Activated CD4-positive, alpha-beta T cell treated with anti-CD3 and anti-CD28 coated beads, Interleukin-2, amount 50 U/mL, for 1 hour (primary cell): Measurements from ENCODE around the gene LBH.

Experiments
- DNase-seq: peaks from one replicate; pipeline ENCODE4 v3.0.0-alpha.2; 2020

The LBH gene

GRCh38 chr2:30217644-30218337 is 13.5 kb upstream of the LBH start:
- DNase-seq = no peak

- DNase-seq = no peak
Measured at GRCh38 chr2:30218338-30218713, 13.0 kb upstream of the LBH start.

DNA sequence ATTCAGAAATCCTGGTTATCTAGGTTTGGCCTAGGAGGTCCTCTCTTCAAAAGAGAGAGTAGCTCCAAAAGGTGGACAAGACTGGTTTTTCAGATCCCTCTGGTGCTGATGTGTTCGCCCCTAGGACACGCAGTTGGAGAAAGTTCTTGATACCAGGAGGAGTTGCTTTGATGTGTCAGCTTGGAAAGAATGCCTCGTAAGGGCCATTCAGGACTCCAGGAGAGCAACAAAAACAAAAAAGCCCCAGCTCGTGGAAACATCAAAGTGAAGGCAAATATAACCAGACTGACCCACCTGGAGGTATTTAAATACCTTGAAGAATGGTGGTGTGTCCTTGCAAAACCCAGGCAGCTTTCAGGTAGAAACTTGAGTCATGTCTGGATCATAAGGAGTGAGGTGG is 12.5 kb upstream of the LBH start:
- no peak for DNase-seq

DNA sequence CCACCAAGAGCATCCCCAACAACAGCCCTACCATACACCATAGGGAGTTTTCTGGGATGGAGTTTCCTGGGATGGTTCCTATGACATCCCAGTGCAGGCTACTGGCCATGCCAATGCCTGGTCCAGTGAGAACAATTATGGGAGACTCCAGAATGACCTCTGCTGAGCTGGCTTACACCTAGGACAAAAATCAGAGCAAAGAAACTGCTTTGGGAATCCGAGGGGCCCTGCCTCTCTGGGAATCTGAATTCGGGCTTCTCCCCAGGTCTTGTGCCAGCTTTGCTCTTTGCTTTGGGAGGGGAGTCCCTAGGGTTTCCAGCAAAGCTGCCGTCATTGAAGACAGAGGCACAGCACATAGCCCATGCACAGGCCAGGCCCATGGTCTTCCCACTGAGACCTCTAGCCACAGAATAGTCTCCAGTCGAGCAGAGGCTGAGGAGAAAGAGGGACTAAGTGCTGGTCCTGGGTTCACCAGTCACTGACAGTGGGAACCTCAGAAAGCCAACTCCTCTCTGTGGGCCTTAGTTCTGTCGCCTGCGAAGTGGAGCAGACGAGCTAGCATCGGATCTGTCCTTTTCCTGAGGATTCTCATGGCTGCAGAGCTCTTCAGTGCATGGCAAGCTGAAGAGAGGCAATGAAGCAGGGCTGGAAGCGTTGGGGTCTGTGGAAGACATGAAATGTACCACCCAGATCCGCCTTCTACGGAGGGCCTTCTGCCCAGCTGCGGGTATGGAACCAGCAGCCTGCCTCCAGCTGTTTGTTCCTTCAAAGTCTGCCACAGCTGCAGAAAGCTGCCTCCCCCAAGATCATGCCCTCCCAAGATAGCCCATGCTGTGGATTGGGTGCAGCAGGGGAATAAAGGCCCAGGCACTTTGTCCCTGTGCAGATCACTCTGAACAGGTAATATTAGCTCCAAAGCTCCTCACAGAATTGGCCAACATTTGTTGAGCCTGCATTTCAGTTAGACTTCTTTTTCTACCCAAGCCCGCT is 11.2 kb upstream of the LBH start:
- DNase-seq = no peak

GRCh38 chr2:30221531-30221930 is 9.8 kb upstream of the LBH start:
- no peak for DNase-seq

- DNase-seq = no peak
Measured at GRCh38 chr2:30222031-30222430, 9.3 kb upstream of the LBH start.

DNA sequence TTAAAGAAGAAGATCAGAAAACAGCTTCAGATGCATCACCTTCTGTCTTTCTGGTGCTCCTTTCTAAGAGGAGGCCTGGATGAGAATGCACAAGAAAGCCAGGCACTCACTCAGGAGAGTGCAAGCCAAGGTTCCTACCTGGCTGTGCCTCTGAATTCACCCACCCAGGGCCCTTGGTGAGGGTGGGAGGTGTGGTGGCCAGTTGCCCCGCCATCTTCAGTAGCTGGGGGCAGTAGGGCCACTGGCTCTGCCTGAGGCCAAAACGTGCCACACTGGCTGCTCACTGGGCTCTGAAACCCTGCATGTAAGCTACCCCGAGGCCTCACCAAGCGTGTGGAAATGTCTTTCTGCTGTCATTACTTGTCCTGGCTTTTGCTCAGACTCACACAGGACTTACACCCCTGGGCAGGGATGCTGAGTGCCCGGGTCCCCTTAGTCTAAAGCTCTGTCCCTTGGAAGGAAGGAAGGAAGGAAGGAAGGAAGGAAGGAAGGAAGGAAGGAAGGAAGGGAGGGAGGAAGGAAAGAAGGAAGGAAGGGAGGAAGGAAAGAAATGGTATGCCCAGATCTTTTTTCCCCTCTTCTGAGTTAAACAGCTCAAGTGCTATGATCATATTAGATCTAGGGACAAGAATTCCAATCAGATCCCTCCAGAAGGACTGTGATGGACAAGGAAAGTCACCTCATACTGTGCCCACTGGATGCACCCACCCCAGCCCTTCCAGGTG is 8.5 kb upstream of the LBH start:
- no peak for DNase-seq

- DNase-seq = no peak
Measured at GRCh38 chr2:30223413-30223874, 7.9 kb upstream of the LBH start.

DNA sequence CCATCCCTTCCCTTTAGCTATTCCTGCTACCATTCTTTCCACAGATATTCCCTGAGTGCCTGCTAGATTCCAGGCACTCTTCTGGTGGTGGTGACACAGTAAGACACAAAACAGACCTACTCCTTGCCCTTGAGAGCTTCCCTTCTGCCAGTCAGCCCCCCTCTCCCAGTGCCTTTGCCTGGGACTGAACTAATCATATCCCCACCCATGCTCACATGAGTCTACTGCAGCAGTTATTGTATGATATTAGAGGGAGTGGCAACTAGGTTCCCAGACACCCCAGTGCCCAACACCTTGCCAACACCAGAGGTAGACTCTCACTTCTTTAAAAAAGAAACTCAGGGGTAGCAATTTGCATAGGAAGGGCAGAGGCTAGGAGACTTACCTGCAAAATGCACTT is 7.2 kb upstream of the LBH start:
- DNase-seq = no peak

- peak; percentile 33 for DNase-seq
Measured at GRCh38 chr2:30225131-30225762, 6.1 kb upstream of the LBH start.

DNA sequence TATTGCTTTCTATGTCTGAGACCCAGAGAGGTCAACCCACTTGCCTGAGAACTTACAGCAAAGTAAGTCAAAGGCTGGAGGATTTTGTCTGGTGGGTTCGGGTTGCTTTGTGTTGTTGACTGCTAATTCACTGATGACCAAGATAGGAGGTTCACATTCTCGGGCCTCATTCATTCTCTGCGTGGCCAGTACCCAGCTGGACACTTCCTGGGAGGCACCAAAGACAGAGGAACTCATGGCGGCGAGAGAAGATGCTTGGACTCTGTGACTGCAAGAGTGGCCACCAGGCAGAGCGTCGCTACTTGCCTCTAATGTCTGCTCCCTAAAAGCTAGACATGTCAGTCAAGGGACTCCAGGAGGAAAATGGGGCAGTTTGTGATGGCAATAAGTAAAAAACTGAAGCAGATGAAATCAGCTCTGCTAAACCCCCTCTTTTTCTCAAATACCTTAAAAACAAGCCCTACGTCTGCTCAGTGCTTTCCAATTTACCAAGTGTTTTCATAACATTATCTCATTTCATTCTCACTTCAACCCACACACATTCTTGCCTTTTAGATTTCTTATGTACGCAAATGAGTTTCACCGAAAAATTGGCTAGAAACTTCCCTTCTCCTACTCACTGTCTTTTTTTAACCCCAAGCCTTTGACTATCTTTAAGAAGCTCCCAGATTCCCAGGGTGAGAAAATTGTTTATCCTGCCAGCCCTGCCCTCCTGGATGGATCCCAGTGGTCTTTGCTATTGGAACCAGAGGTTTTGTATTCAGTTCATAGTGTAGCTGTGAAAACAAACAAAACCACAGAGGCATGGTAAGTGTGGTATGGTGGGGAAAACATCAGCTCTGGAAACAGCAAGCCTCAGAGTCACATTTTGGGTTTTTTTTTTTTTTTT is 4.9 kb upstream of the LBH start:
- DNase-seq = no peak

- DNase-seq = no peak
Measured at GRCh38 chr2:30229596-30229995, 1.7 kb upstream of the LBH start.

- DNase-seq = no peak
Measured at GRCh38 chr2:30230497-30231211, 680 bp upstream of the LBH start.

DNA sequence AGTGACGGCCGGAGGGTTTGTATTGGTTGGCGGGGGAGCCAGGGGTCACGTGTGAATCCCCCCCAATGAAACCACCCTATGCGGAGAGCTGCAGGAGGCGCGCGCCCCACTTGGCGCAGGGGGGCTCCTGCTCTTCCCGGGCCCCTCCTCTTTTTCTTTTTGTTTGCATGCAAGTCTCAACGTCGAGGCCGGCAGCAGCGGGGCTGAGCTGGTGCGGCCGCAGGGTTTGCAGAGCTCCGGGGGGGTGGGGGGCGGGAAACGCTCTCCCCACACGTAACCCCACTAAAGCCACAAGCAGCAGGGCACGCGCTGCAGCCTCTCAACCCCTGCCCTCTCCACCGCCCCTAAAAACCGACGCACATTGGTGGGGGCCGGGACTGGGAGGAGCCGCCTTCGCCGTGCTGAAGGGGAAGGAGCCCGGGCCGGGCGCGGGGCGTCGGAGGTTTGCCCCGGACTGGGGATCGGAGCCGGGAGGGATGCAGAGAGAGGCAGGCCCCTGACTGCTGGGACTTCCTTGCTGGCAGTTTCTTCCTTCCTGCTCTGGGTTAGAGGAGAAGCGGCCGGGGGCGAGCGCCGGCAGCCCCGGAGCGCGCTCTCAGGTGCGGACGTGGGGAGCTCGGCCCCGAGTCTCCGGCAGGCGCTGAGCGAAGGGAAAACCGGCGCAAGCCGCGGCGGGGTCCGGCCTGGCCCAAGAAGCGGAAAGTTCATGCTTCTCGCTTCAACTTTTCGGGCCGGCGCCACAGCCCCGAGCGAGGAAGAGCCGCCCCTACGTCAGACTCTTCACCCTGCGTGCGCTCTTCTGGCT is 864 bp downstream of the LBH start:
- DNase-seq = peak; percentile 75

DNA sequence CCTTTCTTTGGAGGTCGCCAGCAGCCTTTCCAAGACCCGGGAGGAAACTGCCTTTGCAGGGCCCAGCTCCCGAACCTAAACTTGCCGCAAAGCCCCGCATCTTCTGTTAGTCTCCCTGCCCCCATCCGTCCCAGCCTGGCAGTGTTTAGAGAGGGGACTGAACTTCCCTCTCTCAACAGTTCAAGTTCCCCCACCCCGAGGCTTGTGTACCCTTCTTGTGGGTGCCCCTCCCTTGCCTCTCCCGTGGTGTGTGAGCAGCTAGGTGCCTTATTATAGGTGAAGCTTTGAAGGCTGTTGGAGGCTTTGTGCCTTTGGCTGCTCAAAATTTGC is 1.4 kb downstream of the LBH start:
- DNase-seq = peak; percentile 40

- no peak for DNase-seq
Measured at GRCh38 chr2:30233271-30234009, 2.1 kb downstream of the LBH start.

DNA sequence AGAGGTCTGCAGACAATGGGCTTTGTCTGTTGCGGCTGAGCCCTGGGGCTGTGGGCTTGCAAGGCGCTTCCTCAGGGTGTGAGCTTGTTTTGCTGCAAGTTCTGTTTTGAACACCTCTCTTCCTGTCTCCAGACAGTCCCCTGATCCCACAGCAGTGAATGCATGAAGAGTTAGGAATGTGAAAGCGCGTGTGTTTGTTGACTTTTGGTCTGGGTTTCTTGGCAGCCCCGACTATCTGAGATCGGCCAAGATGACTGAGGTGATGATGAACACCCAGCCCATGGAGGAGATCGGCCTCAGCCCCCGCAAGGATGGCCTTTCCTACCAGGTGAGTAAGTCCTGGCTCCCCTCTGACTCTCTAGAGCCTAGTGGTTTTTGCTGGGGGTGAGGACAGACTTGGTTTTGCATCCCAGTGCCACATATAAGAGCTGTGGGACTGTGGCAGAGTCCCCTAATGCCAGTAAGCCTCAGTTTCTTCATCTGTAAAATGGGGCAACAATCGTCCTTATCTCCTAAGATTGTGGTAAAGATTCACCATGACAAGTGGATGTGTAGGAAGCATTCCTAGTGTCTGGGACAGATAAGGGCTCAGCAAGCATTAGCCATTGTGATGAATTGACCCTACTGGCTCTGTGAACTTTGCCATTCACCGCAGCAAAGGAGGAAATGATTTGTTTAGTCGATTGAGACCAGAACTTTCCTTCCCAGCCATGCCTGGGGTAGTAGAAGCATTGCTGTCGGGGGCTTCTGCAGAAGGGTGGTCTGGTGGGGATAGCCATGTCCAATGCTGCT is 3.0 kb downstream of the LBH start:
- no peak for DNase-seq

GRCh38 chr2:30235008-30235655 is 3.8 kb downstream of the LBH start:
- peak; percentile 59 for DNase-seq
